Endothelial cell of umbilical vein (primary cell): ENCODE data around the gene NFIA. TPM values are rescaled to one million over a fixed set of nuclear protein-coding genes. Genes with fewer than 3 reads are reported as not detected.

Experiments used
- BruUV-seq: library from RNA; stranded (reverse); fragments of 400-500 nt; replicated peaks from 2 replicates; lab custom pipeline; 2021; lab: Mats Ljungman, UMichigan
- CTCF ChIA-PET: fragments of 300-600, 350-600 bp; sonication (Branson Sonifier 250); formaldehyde crosslinking; loops from one replicate; lab custom pipeline; 2021; ENCODE audit warnings: antibody characterized with exemption, inconsistent platforms; lab: Charles Lee
- POLR2A ChIA-PET: fragments of 300-600, 350-600 bp; sonication (Branson Sonifier 250); formaldehyde crosslinking; loops from one replicate; lab custom pipeline; 2021; ENCODE audit warnings: antibody characterized with exemption, inconsistent platforms; lab: Charles Lee
- DNase-seq: peaks from one replicate; pipeline ENCODE4 v3.0.0-alpha.2; 2011; ENCODE audit warnings: low read depth, low spot score
- FAIRE-seq: peaks from 2 replicates; lab custom pipeline; 2011; peaks lifted over from hg19 to GRCh38; lab: Jason Lieb, UNC
- H2AFZ ChIP-seq: 2 replicates; pipeline ENCODE4 v1.6.0; 2012; ENCODE audit warnings: low read depth, low read length, control low read depth, inconsistent platforms
- H3K27ac ChIP-seq: 2 replicates; pipeline ENCODE4 v1.5.1; 2011; ENCODE audit warnings: low read depth, mild to moderate bottlenecking, control low read depth, low read length, moderate library complexity; ENCODE audit not compliant: insufficient read depth
- H3K27me3 ChIP-seq, 2 experiments: 2 replicates each; pipeline versions ENCODE4 v1.6.0 to v1.6.1; 2011; ENCODE audit warnings: low read length in 2 of 2, mixed read lengths in 1 of 2; ENCODE audit not compliant: control insufficient read depth in 2 of 2, insufficient read depth in 2 of 2
- H3K36me3 ChIP-seq, 2 experiments: 2 replicates in 1 of 2; 3 replicates in 1 of 2; pipeline ENCODE4 v1.5.1; 2011; ENCODE audit warnings: low read length in 2 of 2, mild to moderate bottlenecking in 1 of 2, moderate library complexity in 1 of 2; ENCODE audit not compliant: control insufficient read depth in 2 of 2, insufficient read depth in 2 of 2; ENCODE audit errors: extremely low read depth in 1 of 2
- H3K4me1 ChIP-seq: 3 replicates; pipeline ENCODE4 v1.5.1; 2011; ENCODE audit warnings: mild to moderate bottlenecking, low read length; ENCODE audit not compliant: control insufficient read depth, insufficient read depth; ENCODE audit errors: extremely low read depth
- H3K4me2 ChIP-seq: 2 replicates; pipeline ENCODE4 v1.6.1; 2011; ENCODE audit warnings: low read length, control low read depth, mixed read lengths; ENCODE audit not compliant: insufficient read depth
- H3K4me3 ChIP-seq, 3 experiments: fragments of 200-600 bp in 1 of 3; sonication (generic), shearing (Covaris generic) in 1 of 3; replicated peaks in 1 of 3; 2 replicates each; pipeline ENCODE4 v1.5.1; 2011 to 2016; ENCODE audit warnings: control low read depth in 3 of 3, low read length in 3 of 3, mild to moderate bottlenecking in 2 of 3, inconsistent platforms in 1 of 3, low read depth in 1 of 3, moderate library complexity in 1 of 3; ENCODE audit not compliant: insufficient read depth in 1 of 3
- H3K79me2 ChIP-seq: 2 replicates; pipeline ENCODE4 v1.6.0; 2012; ENCODE audit warnings: low read length, inconsistent platforms; ENCODE audit not compliant: control insufficient read depth, insufficient read depth
- H3K9ac ChIP-seq: replicated peaks from 2 replicates; pipeline ENCODE3; 2011; ENCODE audit warnings: low read length, control low read depth; ENCODE audit not compliant: insufficient read depth; ENCODE audit errors: extremely low read depth
- H3K9me1 ChIP-seq: replicated peaks from 3 replicates; pipeline ENCODE4 v1.6.0; 2011; ENCODE audit warnings: mild to moderate bottlenecking, low read length; ENCODE audit not compliant: control insufficient read depth, insufficient read depth; ENCODE audit errors: extremely low read depth
- H3K9me3 ChIP-seq: replicated peaks from 2 replicates; pipeline ENCODE4 v1.5.1; 2012; ENCODE audit warnings: low read length, inconsistent platforms; ENCODE audit not compliant: control insufficient read depth, insufficient read depth
- H4K20me1 ChIP-seq: replicated peaks from 2 replicates; pipeline ENCODE3; 2011; ENCODE audit warnings: mild to moderate bottlenecking, low read length; ENCODE audit not compliant: control insufficient read depth, insufficient read depth; ENCODE audit errors: extremely low read depth
- EZH2 ChIP-seq: IDR thresholded peaks from 2 replicates; pipeline ENCODE4 v1.6.1; 2012; ENCODE audit warnings: borderline replicate concordance, low read depth, mild to moderate bottlenecking, moderate library complexity, low read length, inconsistent platforms; ENCODE audit not compliant: severe bottlenecking
- FOS ChIP-seq: IDR thresholded peaks from 2 replicates; pipeline ENCODE4 v1.6.1; 2011; ENCODE audit warnings: mild to moderate bottlenecking, low read length, moderate library complexity, borderline replicate concordance; ENCODE audit not compliant: insufficient read depth
- GATA2 ChIP-seq: IDR thresholded peaks from 2 replicates; pipeline ENCODE4 v1.7.0; 2011; ENCODE audit warnings: low read depth, mild to moderate bottlenecking, moderate library complexity, mixed read lengths, low read length; ENCODE audit not compliant: insufficient read length, insufficient read depth
- JUN ChIP-seq: IDR thresholded peaks from 2 replicates; pipeline ENCODE4 v1.6.1; 2011; ENCODE audit warnings: borderline replicate concordance, low read depth; ENCODE audit not compliant: insufficient read length, insufficient read depth
- MAX ChIP-seq: IDR thresholded peaks from 2 replicates; pipeline ENCODE4 v1.6.1; 2011; ENCODE audit not compliant: insufficient read depth, insufficient read length
- MYC ChIP-seq: IDR thresholded peaks from one replicate; pipeline ENCODE4 v1.6.1; 2011; ENCODE audit warnings: mild to moderate bottlenecking, low read depth, low read length
- POLR2A ChIP-seq: IDR thresholded peaks from 2 replicates; pipeline ENCODE4 v1.6.1; 2012; ENCODE audit warnings: low read depth, mild to moderate bottlenecking, control low read depth, low read length
- POLR2AphosphoS5 ChIP-seq: IDR thresholded peaks from 2 replicates; pipeline ENCODE4 v1.6.1; 2012; ENCODE audit warnings: low read depth, mild to moderate bottlenecking, control low read depth, low read length, moderate library complexity; ENCODE audit not compliant: insufficient read depth
- dilution Hi-C: fragments of 300-500 bp; cut with MboI; formaldehyde crosslinking; loops from one replicate; pipeline ENCODE4 v1.15.0; 2019; ENCODE audit warnings: low sequenced_read_pairs; ENCODE audit not compliant: extremely low pct_ligation_motif_present
- intact Hi-C: fragments of 100-400 bp; cut with micrococcal nuclease; formaldehyde crosslinking; loops from one replicate; pipeline ENCODE4 v1.10.0; 2022
- polyA plus RNA-seq, 4 experiments: library from polyadenylated mRNA; depleted of rRNA in 3 of 4; stranded (reverse) in 3 of 4; unstranded in 1 of 4; fragments of >200 nt; gene quantifications; 2 replicates each; pipeline versions ENCODE4 v1.2.1 to v1.2.3, GENCODE V29; 2011 to 2012; ENCODE audit warnings: missing spikeins in 1 of 4
- total RNA-seq: library from RNA; stranded (reverse); gene quantifications from 2 replicates; pipeline ENCODE4 v1.2.3, GENCODE V29; 2021
- TF ChIP-seq, protein P1 (sequence below), 2 donors: IDR thresholded peaks; 1 replicate in 1 of 2; 2 replicates in 1 of 2; pipeline ENCODE4 v1.5.1; 2011; ENCODE audit warnings: low read length in 2 of 2, mild to moderate bottlenecking in 2 of 2, moderate library complexity in 2 of 2, control low read depth in 1 of 2, inconsistent platforms in 1 of 2, low read depth in 1 of 2; ENCODE audit not compliant: insufficient read depth in 1 of 2; ENCODE audit errors: extremely low read depth in 1 of 2

NFIA gene
- total and polyA plus RNA-seq, 2 donors (not counting 3 experiments of a cell fraction or from before 2014, with no cell fraction given), result 25.5 to 47.0 TPM

- H3K36me3 ChIP-seq, result no peaks in the 10 kb centered on the region
- H3K4me2 ChIP-seq, result no peak overlapping the region
- H4K20me1 ChIP-seq, result no peaks in the 10 kb centered on the region
- FAIRE-seq, result no peak
- no peak overlapping the region for H3K27ac ChIP-seq
- POLR2A ChIA-PET, result no interaction called here
- H3K4me1 ChIP-seq, result peaks cover 6% of the 10 kb centered on the region
- no peak overlapping the region for H3K9ac ChIP-seq
- H3K9me1 ChIP-seq, result no peaks in the 10 kb centered on the region
- no TSS peak for BruUV-seq
- no peaks in the 10 kb centered on the region for H3K27me3 ChIP-seq
- CTCF ChIA-PET, result no interaction called here
- dilution Hi-C loops, result no loop called here
- H3K9me3 ChIP-seq, result no peaks in the 10 kb centered on the region
- no peak overlapping the region for H3K4me3 ChIP-seq
- no peak for DNase-seq
- H2AFZ ChIP-seq, result no peak overlapping the region
- no peaks in the 10 kb centered on the region for H3K79me2 ChIP-seq
- TF ChIP-seq EZH2, result no peak
- TF ChIP-seq MYC, result no peak
- no peak for TF ChIP-seq POLR2AphosphoS5
- TF ChIP-seq GATA2, result no peak
- no peak for TF ChIP-seq MAX
- no peak for TF ChIP-seq POLR2A
- TF ChIP-seq JUN, result no peak
- no peak for TF ChIP-seq FOS
- TF ChIP-seq, protein P1, sequence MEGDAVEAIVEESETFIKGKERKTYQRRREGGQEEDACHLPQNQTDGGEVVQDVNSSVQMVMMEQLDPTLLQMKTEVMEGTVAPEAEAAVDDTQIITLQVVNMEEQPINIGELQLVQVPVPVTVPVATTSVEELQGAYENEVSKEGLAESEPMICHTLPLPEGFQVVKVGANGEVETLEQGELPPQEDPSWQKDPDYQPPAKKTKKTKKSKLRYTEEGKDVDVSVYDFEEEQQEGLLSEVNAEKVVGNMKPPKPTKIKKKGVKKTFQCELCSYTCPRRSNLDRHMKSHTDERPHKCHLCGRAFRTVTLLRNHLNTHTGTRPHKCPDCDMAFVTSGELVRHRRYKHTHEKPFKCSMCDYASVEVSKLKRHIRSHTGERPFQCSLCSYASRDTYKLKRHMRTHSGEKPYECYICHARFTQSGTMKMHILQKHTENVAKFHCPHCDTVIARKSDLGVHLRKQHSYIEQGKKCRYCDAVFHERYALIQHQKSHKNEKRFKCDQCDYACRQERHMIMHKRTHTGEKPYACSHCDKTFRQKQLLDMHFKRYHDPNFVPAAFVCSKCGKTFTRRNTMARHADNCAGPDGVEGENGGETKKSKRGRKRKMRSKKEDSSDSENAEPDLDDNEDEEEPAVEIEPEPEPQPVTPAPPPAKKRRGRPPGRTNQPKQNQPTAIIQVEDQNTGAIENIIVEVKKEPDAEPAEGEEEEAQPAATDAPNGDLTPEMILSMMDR (IDR thresholded peaks at IDR 0.05; ENCODE audit: extremely low read depth in 1 of 2, insufficient read depth in 1 of 2, low read depth in 1 of 2, low read length in 2 of 2), result no peak
- intact Hi-C loops, result no loop called here
Measured at GRCh38 chr1:61395146-61395800, 312.9 kb downstream of the NFIA start.
